Body of pancreas (tissue), 4 donors: ENCODE results near the gene ZSCAN31.
"Not testable (repeated sequence)": the region's sequence is repeated elsewhere in the genome, so short reads cannot be mapped to it uniquely, and the experiment has no call there.

Experiments used
- CTCF ChIP-seq, 7 experiments: fragments of 450-650 bp in 4 of 7; fragments of 200-600 bp in 3 of 7; sonication (generic) in 3 of 7; IDR thresholded peaks; one replicate each; pipeline ENCODE4 v1.5.1; 2016 to 2019; ENCODE audit warnings: antibody characterized with exemption in 7 of 7
- POLR2A ChIP-seq, 3 donors: fragments of 450-650 bp; IDR thresholded peaks; one replicate each; pipeline ENCODE4 v1.6.1; 2016; ENCODE audit warnings: antibody characterized with exemption in 3 of 3, mild to moderate bottlenecking in 2 of 3

- TF ChIP-seq CTCF, POLR2A (IDR thresholded peaks at IDR 0.05): not testable (repeated sequence)
These were observed 29.6 kb downstream of the ZSCAN31 start for GRCh38 chr6:28306363-28306762.
